ENCODE results near the gene C4orf33. TPM values are rescaled to one million over a fixed set of nuclear protein-coding genes. Genes with fewer than 3 reads are reported as not detected.
A peak's percentile ranks its signal among the peaks of the same experiment; 100 is the strongest.

Gene C4orf33
- total RNA-seq (2021) (4.7 and 6.2 TPM in 2 replicates), Bru-seq, nascent RNA (percentile 46 among the genes with signal in this experiment), BruChase-seq, experiment 1, labeled RNA remaining after a 2-hour chase (percentile 55 among the genes with signal in this experiment), BruChase-seq, experiment 2, labeled RNA remaining after a 6-hour chase (percentile 43 among the genes with signal in this experiment)
- long read RNA-seq, full-length matches to known transcripts, result 8 of 13 reads
- long read RNA-seq, partial matches to known transcripts, result 0 of 13 reads
- long read RNA-seq, other reads (novel, unspliced or antisense), result 5 of 13 reads

GRCh38 chr4:129095811-129096454 is at the start of gene C4orf33:
Gene C4orf33, plus strand, starts transcription at chr4:129096152. Its CDS starts 6,459 bp downstream, at chr4:129102611.
- Histone ChIP-seq H3K9me3 (ENCODE audit: low read depth, low read length, poor library complexity, severe bottlenecking) (no peaks in the 10 kb centered on the region), H3K36me3 (ENCODE audit: insufficient read depth, low read length, poor library complexity, severe bottlenecking) (no peaks in the 10 kb centered on the region), H3K4me1 (ENCODE audit: insufficient read depth, low read length, poor library complexity, severe bottlenecking) (peaks cover 13% of the 10 kb centered on the region), H3K27ac (ENCODE audit: low read depth, low read length, poor library complexity, severe bottlenecking) (peak within 1 kb of the TSS; percentile 88), H3K4me3 (ENCODE audit: low read depth, low read length, poor library complexity, severe bottlenecking) (peak within 1 kb of the TSS; percentile 65), H3K27me3 (replicated peaks; ENCODE audit: insufficient read depth, low read depth, low read length, poor library complexity) (no peaks in the 10 kb centered on the region)
- ChIA-PET CTCF (no interaction called here), POLR2A (ENCODE audit: low non-redundant PET) (no interaction called here)
- intact Hi-C loops (cut with micrococcal nuclease; ENCODE audit: unreplicated experiment), result loop anchor here (10.0 kb wide), 1 partner anchor 231 kb away; no protein-coding TSS in a partner anchor
- DNase-seq (ENCODE audit: low spot score), result peak; percentile 88
- BruUV-seq (replicated peaks), result no TSS peak
- TF ChIP-seq EZH2 (IDR thresholded peaks at IDR 0.05; ENCODE audit: borderline replicate concordance, low read depth, low read length, poor library complexity, severe bottlenecking) (no peak), CTCF (conservative IDR thresholded peaks at IDR 0.05; ENCODE audit: low read depth, low read length) (no peak)

- BruUV-seq (replicated peaks), result no TSS peak
- intact Hi-C loops (cut with micrococcal nuclease; ENCODE audit: unreplicated experiment), result no loop called here
Observed at GRCh38 chr4:129059028-129059427, 36.9 kb upstream of the C4orf33 start.

GRCh38 chr4:129062580-129062979 is 33.4 kb upstream of the C4orf33 start:
- H3K27me3 ChIP-seq (replicated peaks; ENCODE audit: insufficient read depth, low read depth, low read length, poor library complexity), result no peaks in the 10 kb centered on the region
- intact Hi-C loops (cut with micrococcal nuclease; ENCODE audit: unreplicated experiment), result no loop called here
- H3K9me3 ChIP-seq (ENCODE audit: low read depth, low read length, poor library complexity, severe bottlenecking), result peaks cover 57% of the 10 kb centered on the region
- no TSS peak for BruUV-seq (replicated peaks)
- no peak overlapping the region for H3K27ac ChIP-seq (ENCODE audit: low read depth, low read length, poor library complexity, severe bottlenecking)
- DNase-seq (ENCODE audit: low spot score), result no peak
- CTCF ChIA-PET, result no interaction called here
- H3K4me1 ChIP-seq (ENCODE audit: insufficient read depth, low read length, poor library complexity, severe bottlenecking), result no peaks in the 10 kb centered on the region
- no peaks in the 10 kb centered on the region for H3K36me3 ChIP-seq (ENCODE audit: insufficient read depth, low read length, poor library complexity, severe bottlenecking)
- no peak overlapping the region for H3K4me3 ChIP-seq (ENCODE audit: low read depth, low read length, poor library complexity, severe bottlenecking)
- POLR2A ChIA-PET (ENCODE audit: low non-redundant PET), result no interaction called here
- TF ChIP-seq CTCF (conservative IDR thresholded peaks at IDR 0.05; ENCODE audit: low read depth, low read length) (no peak), EZH2 (IDR thresholded peaks at IDR 0.05; ENCODE audit: borderline replicate concordance, low read depth, low read length, poor library complexity, severe bottlenecking) (no peak)

More at GRCh38 chr4:129059028-129059427, 36.9 kb upstream of the C4orf33 start:
- no peak for DNase-seq (ENCODE audit: low spot score)
- Histone ChIP-seq H3K4me1 (ENCODE audit: insufficient read depth, low read length, poor library complexity, severe bottlenecking) (no peaks in the 10 kb centered on the region), H3K27me3 (replicated peaks; ENCODE audit: insufficient read depth, low read depth, low read length, poor library complexity) (no peaks in the 10 kb centered on the region), H3K9me3 (ENCODE audit: low read depth, low read length, poor library complexity, severe bottlenecking) (peaks cover 73% of the 10 kb centered on the region), H3K27ac (ENCODE audit: low read depth, low read length, poor library complexity, severe bottlenecking) (no peak overlapping the region), H3K4me3 (ENCODE audit: low read depth, low read length, poor library complexity, severe bottlenecking) (no peak overlapping the region), H3K36me3 (ENCODE audit: insufficient read depth, low read length, poor library complexity, severe bottlenecking) (no peaks in the 10 kb centered on the region)
- TF ChIP-seq CTCF (conservative IDR thresholded peaks at IDR 0.05; ENCODE audit: low read depth, low read length) (no peak), EZH2 (IDR thresholded peaks at IDR 0.05; ENCODE audit: borderline replicate concordance, low read depth, low read length, poor library complexity, severe bottlenecking) (no peak)
- POLR2A ChIA-PET (ENCODE audit: low non-redundant PET), result no interaction called here
- CTCF ChIA-PET, result no interaction called here

Measured in A673 (cell line).